Activated T-helper 2 cell treated with anti-CD3 and anti-CD28 coated beads, Interferon-gamma antibody, Interleukin-2, Interleukin-4, amounts not matched to agents 10 μg/mL and 5 μg/mL and 100 μg/mL, durations not matched to agents 14 hours and 24 hours and 36 hours (primary cell): ENCODE results near the gene MTF1. TPM values are rescaled to one million over a fixed set of nuclear protein-coding genes. Genes with fewer than 3 reads are reported as not detected.

Experiments
- DNase-seq: peaks from one replicate; pipeline ENCODE4 v3.0.0; 2021; ENCODE audit warnings: low spot score
- H3K27ac Mint-ChIP-seq: one replicate; pipeline ENCODE4 v1.8.0; 2021; ENCODE audit warnings: mixed read lengths
- H3K27me3 Mint-ChIP-seq: one replicate; pipeline ENCODE4 v1.8.0; 2021; ENCODE audit warnings: low read depth, mixed read lengths
- H3K36me3 Mint-ChIP-seq: one replicate; pipeline ENCODE4 v1.8.0; 2021; ENCODE audit warnings: low read depth, mixed read lengths
- H3K4me1 Mint-ChIP-seq: one replicate; pipeline ENCODE4 v1.8.0; 2021; ENCODE audit warnings: low read depth, mixed read lengths
- H3K4me3 Mint-ChIP-seq: one replicate; pipeline ENCODE4 v1.8.0; 2021; ENCODE audit warnings: low read depth, mild to moderate bottlenecking, moderate library complexity, mixed read lengths
- H3K9me3 Mint-ChIP-seq: one replicate; pipeline ENCODE4 v1.8.0; 2021; ENCODE audit warnings: mixed read lengths
- intact Hi-C: fragments of 100-400 bp; cut with micrococcal nuclease; formaldehyde crosslinking; loops from one replicate; pipeline ENCODE4 v1.15.1; 2023
- total RNA-seq: library from RNA; stranded (reverse); gene quantifications from 2 replicates; pipeline ENCODE4 v1.2.3, GENCODE V29; 2022

The MTF1 gene
- total RNA-seq, 1 donor from 2014 or later, result 24.8 TPM

DNA sequence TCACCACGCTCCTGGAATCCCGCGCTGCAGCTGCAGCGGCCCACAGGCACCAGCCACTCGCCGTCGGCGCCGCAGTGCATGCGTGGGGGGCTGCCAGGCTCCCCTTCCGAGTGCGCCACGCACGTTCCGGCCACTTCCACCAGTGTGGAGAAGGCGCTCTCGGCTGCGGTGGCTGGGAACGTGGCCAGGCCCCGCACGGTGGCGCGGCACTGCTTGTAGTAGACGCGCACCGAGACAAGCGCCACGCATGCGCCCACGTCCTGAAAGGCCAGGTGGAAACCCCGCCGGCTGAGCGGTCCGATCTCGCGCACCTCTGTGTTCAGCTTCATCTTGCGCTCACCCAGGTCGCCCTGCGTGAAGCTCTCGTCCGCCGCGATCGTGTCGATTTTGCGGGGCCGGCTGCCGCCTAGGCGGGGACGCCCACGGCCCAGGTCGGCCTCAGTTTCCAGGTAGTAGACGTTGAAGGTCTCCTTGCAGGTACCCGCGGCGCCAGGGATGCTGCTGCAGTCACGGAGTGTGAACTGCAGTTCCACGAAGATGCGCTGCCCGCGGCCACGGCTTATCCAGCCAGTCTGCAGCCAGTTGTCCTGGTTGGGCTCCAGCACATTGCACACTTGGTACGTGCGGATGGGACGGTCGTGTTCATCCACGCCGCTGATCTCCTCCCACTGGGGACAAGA, 97.8 kb downstream of the MTF1 start:
- H3K4me1 Mint-ChIP-seq, result peaks cover 9% of the 10 kb centered on the region
- H3K4me3 Mint-ChIP-seq, result no peak overlapping the region
- no peak for DNase-seq
- intact Hi-C loops, result no loop called here
- no peaks in the 10 kb centered on the region for H3K36me3 Mint-ChIP-seq
- no peak overlapping the region for H3K27ac Mint-ChIP-seq
- H3K27me3 Mint-ChIP-seq, result peaks cover 41% of the 10 kb centered on the region
- no peaks in the 10 kb centered on the region for H3K9me3 Mint-ChIP-seq

Other genes with a start within 250 kb of the MTF1 start
- gene RSPO1, start 224.7 kb downstream of the MTF1 start, total RNA-seq, result not detected in 2 replicates
- 41.2 TPM in 2 replicates for gene CDCA8, start 167.1 kb downstream of the MTF1 start, total RNA-seq
- 0.21 TPM in 1 of 2 replicates, not detected in the other for gene EPHA10, start 94.5 kb downstream of the MTF1 start, total RNA-seq
- 0.94 and 1.1 TPM in 2 replicates for gene MANEAL, start 65.7 kb downstream of the MTF1 start, total RNA-seq
- 22.6 and 24.5 TPM in 2 replicates for gene C1orf122, start 51.8 kb downstream of the MTF1 start, total RNA-seq
- gene YRDC, start 51.4 kb downstream of the MTF1 start, total RNA-seq, result 45.2 and 46.5 TPM in 2 replicates
- gene INPP5B, start 87.5 kb upstream of the MTF1 start, total RNA-seq, result 23.1 and 24.2 TPM in 2 replicates
- 105 and 112 TPM in 2 replicates for gene SF3A3, start 130.4 kb upstream of the MTF1 start, total RNA-seq
- gene FHL3, start 145.9 kb upstream of the MTF1 start, total RNA-seq, result 30.1 and 33.3 TPM in 2 replicates
- 78.8 and 79.0 TPM in 2 replicates for gene UTP11, start 153.1 kb upstream of the MTF1 start, total RNA-seq
- 0.32 and 0.48 TPM in 2 replicates for gene POU3F1, start 187.2 kb upstream of the MTF1 start, total RNA-seq